GM12878 (cell line): ENCODE measurements around the gene PRR5L. TPM values are rescaled to one million over a fixed set of nuclear protein-coding genes. Genes with fewer than 3 reads are reported as not detected.

ENCODE experiments used
- ATAC-seq: fragments of 200-7000 bp; cut with Tn5 transposase; 3 replicates; pipeline ENCODE4 v1.9.1; 2020; ENCODE audit warnings: mild to moderate bottlenecking, moderate library complexity
- BruUV-seq: library from RNA; stranded (reverse); fragments of 400-500 nt; replicated peaks from 2 replicates; lab custom pipeline; 2021; lab: Mats Ljungman, UMichigan
- CTCF ChIA-PET: fragments of 300-600 bp; sonication (Branson Sonifier 250); formaldehyde crosslinking; extraction: SDS; loops from one replicate; lab custom pipeline; 2021; ENCODE audit warnings: inconsistent platforms; lab: Yijun Ruan, JAX
- POLR2A ChIA-PET: fragments of 350-600 bp; formaldehyde crosslinking; extraction: SDS; loops from one replicate; lab custom pipeline; 2021; ENCODE audit warnings: inconsistent platforms; lab: Charles Lee
- RAD21 ChIA-PET: fragments of 300-600 bp; sonication (Branson Sonifier 250); formaldehyde crosslinking; loops from one replicate; lab custom pipeline; 2023; ENCODE audit warnings: antibody characterized with exemption; ENCODE audit not compliant: unreplicated experiment; lab: Charles Lee
- SMC1A ChIA-PET: fragments of 300-600 bp; sonication (Branson Sonifier 250); formaldehyde crosslinking; loops from one replicate; lab custom pipeline; 2023; ENCODE audit not compliant: unreplicated experiment, uncharacterized antibody; lab: Charles Lee
- DNase-seq: peaks from one replicate; pipeline ENCODE4 v3.0.0-alpha.2; 2011; ENCODE audit warnings: low read depth, low spot score
- FAIRE-seq: peaks from 3 replicates; lab custom pipeline; 2011; peaks lifted over from hg19 to GRCh38; lab: Jason Lieb, UNC
- H2AFZ ChIP-seq: 2 replicates; pipeline ENCODE4 v1.6.0; 2011; ENCODE audit warnings: low read depth, low read length, control low read depth; ENCODE audit not compliant: control insufficient read depth
- H3K27ac ChIP-seq: 2 replicates; pipeline ENCODE4 v1.5.1; 2011; ENCODE audit warnings: control low read depth; ENCODE audit not compliant: control insufficient read depth, insufficient read depth
- H3K27me3 ChIP-seq, 2 experiments: replicated peaks in 1 of 2; 2 replicates each; pipeline versions ENCODE4 v1.6.0 to v1.6.1; 2011; ENCODE audit warnings: low read length in 1 of 2; ENCODE audit not compliant: control insufficient read depth in 2 of 2, insufficient read depth in 2 of 2
- H3K36me3 ChIP-seq, 2 experiments: 2 replicates each; pipeline ENCODE4 v1.5.1; 2011; ENCODE audit warnings: low read length in 1 of 2; ENCODE audit not compliant: control insufficient read depth in 2 of 2, insufficient read depth in 2 of 2
- H3K4me1 ChIP-seq: 2 replicates; pipeline ENCODE4 v1.6.1; 2011; ENCODE audit warnings: mild to moderate bottlenecking, low read length, moderate library complexity, mixed read lengths; ENCODE audit not compliant: control insufficient read depth, insufficient read depth
- H3K4me2 ChIP-seq: 2 replicates; pipeline ENCODE4 v1.6.0; 2011; ENCODE audit warnings: control low read depth; ENCODE audit not compliant: control insufficient read depth, insufficient read depth
- H3K4me3 ChIP-seq: fragments of 200-600 bp; sonication (generic); 2 replicates; pipeline ENCODE4 v1.5.1; 2016
- H3K79me2 ChIP-seq: 2 replicates; pipeline ENCODE4 v1.6.0; 2011; ENCODE audit warnings: low read length; ENCODE audit not compliant: control insufficient read depth, insufficient read depth
- H3K9ac ChIP-seq: 2 replicates; pipeline ENCODE4 v1.8.0; 2011; ENCODE audit warnings: low read length, control low read depth, mixed read lengths; ENCODE audit not compliant: control insufficient read depth, insufficient read depth
- H3K9me3 ChIP-seq: replicated peaks from 3 replicates; pipeline ENCODE4 v1.5.1; 2011; ENCODE audit warnings: mild to moderate bottlenecking, low read length; ENCODE audit not compliant: control insufficient read depth, insufficient read depth
- H4K20me1 ChIP-seq: 2 replicates; pipeline ENCODE4 v1.6.0; 2011; ENCODE audit not compliant: control insufficient read depth, insufficient read depth
- BMI1 ChIP-seq: fragments of 450-650 bp; IDR thresholded peaks from 2 replicates; pipeline ENCODE4 v1.6.1; 2016; ENCODE audit warnings: mild to moderate bottlenecking, moderate library complexity, borderline replicate concordance
- CBX5 ChIP-seq: sonication (generic); IDR thresholded peaks from 2 replicates; pipeline ENCODE4 v1.6.1; 2016; ENCODE audit warnings: low read depth, moderate library complexity, mild to moderate bottlenecking, inconsistent platforms
- CHD1 ChIP-seq: IDR thresholded peaks from 2 replicates; pipeline ENCODE4 v1.6.1; 2012; ENCODE audit warnings: low read depth, low read length, improper control_type of control experiment
- EED ChIP-seq: sonication (generic); IDR thresholded peaks from 2 replicates; pipeline ENCODE4 v1.6.1; 2016; ENCODE audit warnings: antibody characterized with exemption, low read depth
- GABPA ChIP-seq: IDR thresholded peaks from 2 replicates; pipeline ENCODE4 v1.6.1; 2014; ENCODE audit warnings: antibody characterized with exemption, low read depth, mild to moderate bottlenecking, inconsistent platforms
- GATAD2B ChIP-seq: fragments of 450-650 bp; conservative IDR thresholded peaks from 2 replicates; pipeline ENCODE4 v1.6.1; 2017; ENCODE audit warnings: low read depth, mild to moderate bottlenecking, moderate library complexity
- JUND ChIP-seq: IDR thresholded peaks from 2 replicates; pipeline ENCODE4 v1.6.1; 2012; ENCODE audit warnings: low read depth, mild to moderate bottlenecking, low read length, improper control_type of control experiment, moderate library complexity
- KAT2A ChIP-seq: conservative IDR thresholded peaks from 2 replicates; pipeline ENCODE4 v1.6.1; 2011; ENCODE audit warnings: low read depth, low read length; ENCODE audit not compliant: control insufficient read depth
- KLF5 ChIP-seq: fragments of 450-650 bp; IDR thresholded peaks from 2 replicates; pipeline ENCODE4 v1.6.1; 2014; ENCODE audit warnings: mild to moderate bottlenecking; ENCODE audit not compliant: partially characterized antibody
- MAX ChIP-seq: IDR thresholded peaks from 2 replicates; pipeline ENCODE4 v1.6.1; 2012; ENCODE audit warnings: low read depth, low read length, improper control_type of control experiment
- MEF2A ChIP-seq: IDR thresholded peaks from 2 replicates; pipeline ENCODE4 v1.6.1; 2011; ENCODE audit warnings: low read depth, mild to moderate bottlenecking, low read length, moderate library complexity; ENCODE audit not compliant: insufficient read depth
- RBBP5 ChIP-seq: fragments of 200-600 bp; sonication (generic); conservative IDR thresholded peaks from 2 replicates; pipeline ENCODE4 v1.6.1; 2016
- REST ChIP-seq: IDR thresholded peaks from 2 replicates; pipeline ENCODE4 v1.6.1; 2012; ENCODE audit warnings: mild to moderate bottlenecking, low read depth, low read length
- SMAD5 ChIP-seq: IDR thresholded peaks from 2 replicates; pipeline ENCODE4 v1.6.1; 2016; ENCODE audit warnings: antibody characterized with exemption, low read depth
- SP1 ChIP-seq: IDR thresholded peaks from one replicate; pipeline ENCODE4 v1.6.1; 2011; ENCODE audit warnings: low read depth, low read length
- STAT3 ChIP-seq: IDR thresholded peaks from 2 replicates; pipeline ENCODE4 v1.6.1; 2011; ENCODE audit warnings: low read depth, low read length, improper control_type of control experiment
- ZNF687 ChIP-seq: fragments of 450-650 bp; IDR thresholded peaks from 2 replicates; pipeline ENCODE4 v1.6.1; 2017; ENCODE audit warnings: mild to moderate bottlenecking, moderate library complexity
- ZSCAN29 ChIP-seq: fragments of 450-650 bp; IDR thresholded peaks from 2 replicates; pipeline ENCODE4 v1.6.1; 2017; ENCODE audit warnings: mild to moderate bottlenecking, moderate library complexity
- WGBS: methylation state at CpG from one replicate; pipeline ENCODE4 v1.1.6; 2016; ENCODE audit warnings: low lambda C conversion rate; ENCODE audit not compliant: insufficient replicate concordance, insufficient coverage; ENCODE audit errors: missing lambda C conversion rate; 5-methylcytosine and 5-hydroxymethylcytosine counted together
- in situ Hi-C: fragments of 300-500 bp; cut with MboI; formaldehyde crosslinking; loops from 9 replicates; pipeline ENCODE4 v1.14.3; 2018; ENCODE audit warnings: mixed read lengths
- intact Hi-C: fragments of 100-400 bp; cut with micrococcal nuclease; formaldehyde crosslinking; loops from one replicate; pipeline ENCODE4 v1.14.2; 2022; ENCODE audit not compliant: unreplicated experiment
- polyA plus RNA-seq, 11 experiments: library from polyadenylated mRNA; depleted of rRNA in 4 of 11; unstranded in 6 of 11; stranded (reverse) in 5 of 11; fragments of >200 nt; fragmentation: Nextera tagmentation in 4 of 11; fragmentation: Illumina TruSeq in 1 of 11; extraction: Ambion mirVana in 4 of 11; extraction: Trizol in 1 of 11; gene quantifications; 1 replicate in 1 of 11; 2 replicates in 10 of 11; pipeline versions ENCODE4 v1.2.1 to v1.2.3, GENCODE V29; 2011 to 2016; ENCODE audit warnings: inconsistent platforms in 2 of 11, missing spikeins in 2 of 11, low read depth in 1 of 11
- total RNA-seq, 4 experiments: library from RNA; depleted of rRNA in 3 of 4; stranded (reverse); fragments of >200 nt in 3 of 4; fragmentation: Illumina TruSeq in 1 of 4; extraction: Trizol in 1 of 4; gene quantifications; 2 replicates each; pipeline versions ENCODE4 v1.2.1 to v1.2.3, GENCODE V29; 2013 to 2021

The PRR5L gene
- total and polyA plus RNA-seq, 10 of the 15 experiments (the other 5 are each of a cell fraction or from before 2014, with no cell fraction given), result 0.11 to 4.2 (median 0.67) TPM; not detected in 1

GRCh38 chr11:36512016-36512415 is 215.9 kb downstream of the PRR5L start:
- H3K27me3 ChIP-seq, result no peaks in the 10 kb centered on the region
- WGBS, result 55% methylated on average over 5 of the region's 5 CpGs
- H3K36me3 ChIP-seq, result no peaks in the 10 kb centered on the region
- no TSS peak for BruUV-seq
- H3K4me1 ChIP-seq, result peaks cover 4% of the 10 kb centered on the region; the same call in 1 of the 2 replicates
- CTCF ChIA-PET, result interaction anchor here (0.7 to 2.8 kb wide), 7 partner anchors 10 to 220 kb away, joined by 3 to 11 read pairs (median 3); no protein-coding TSS in a partner anchor
- no peak overlapping the region for H2AFZ ChIP-seq
- H3K4me2 ChIP-seq, result no peak overlapping the region
- POLR2A ChIA-PET, result no interaction called here
- ATAC-seq (no peak), DNase-seq (no peak), FAIRE-seq (no peak)
- in situ Hi-C loops (no loop called here), intact Hi-C loops (no loop called here)
- H3K79me2 ChIP-seq, result peaks cover 23% of the 10 kb centered on the region
- RAD21 ChIA-PET, result no interaction called here
- SMC1A ChIA-PET, result interaction anchor here (1.0 to 1.4 kb wide), 4 partner anchors 11 to 223 kb away, joined by 3 to 4 read pairs (median 3); partner anchors contain the start of gene COMMD9
- H3K27ac ChIP-seq, result no peak overlapping the region
- TF ChIP-seq CHD1 (no peak), ZNF687 (no peak), SP1 (no peak), ZSCAN29 (no peak), EED (no peak), REST (no peak), CBX5 (no peak), MEF2A (no peak), RBBP5 (no peak), STAT3 (no peak), GATAD2B (no peak), JUND (no peak), MAX (no peak), BMI1 (no peak), KAT2A (no peak), KLF5 (no peak), GABPA (no peak), SMAD5 (no peak)
- no peak overlapping the region for H3K4me3 ChIP-seq
- peaks cover 2% of the 10 kb centered on the region; the same call in 1 of the 3 replicates for H3K9me3 ChIP-seq
- no peaks in the 10 kb centered on the region for H4K20me1 ChIP-seq
- no peak overlapping the region for H3K9ac ChIP-seq
